Subcutaneous abdominal adipose tissue (tissue), 5 donors: ENCODE results near the gene CCDC92B.
A peak's percentile ranks its signal among the peaks of the same experiment; 100 is the strongest.

ENCODE experiments used
- H3K27ac ChIP-seq: one replicate; pipeline ENCODE4 v1.7.0; 2013; ENCODE audit warnings: low read depth, mild to moderate bottlenecking, inconsistent platforms, low read length, moderate library complexity
- H3K27me3 ChIP-seq, 5 donors: one replicate each; pipeline ENCODE4 v1.7.0; 2013; ENCODE audit warnings: low read length in 5 of 5, inconsistent platforms in 1 of 5; ENCODE audit not compliant: control insufficient read depth in 5 of 5, insufficient read depth in 4 of 5
- H3K36me3 ChIP-seq, 5 donors: one replicate each; pipeline ENCODE4 v1.7.0; 2013; ENCODE audit warnings: low read length in 5 of 5; ENCODE audit not compliant: control insufficient read depth in 5 of 5, insufficient read depth in 5 of 5
- H3K4me1 ChIP-seq, 5 donors: one replicate each; pipeline ENCODE4 v1.7.0; 2013; ENCODE audit warnings: low read length in 5 of 5, mild to moderate bottlenecking in 3 of 5, moderate library complexity in 1 of 5; ENCODE audit not compliant: control insufficient read depth in 5 of 5, insufficient read depth in 5 of 5
- H3K4me3 ChIP-seq, 5 donors: one replicate each; pipeline ENCODE4 v1.7.0; 2013; ENCODE audit warnings: low read length in 5 of 5, low read depth in 1 of 5
- H3K9ac ChIP-seq, 5 donors: one replicate each; pipeline ENCODE4 v1.7.0; 2013; ENCODE audit warnings: low read length in 5 of 5, mild to moderate bottlenecking in 4 of 5, moderate library complexity in 3 of 5
- H3K9me3 ChIP-seq, 5 donors: one replicate each; pipeline ENCODE4 v1.7.0; 2013; ENCODE audit warnings: low read length in 5 of 5; ENCODE audit not compliant: control insufficient read depth in 5 of 5
- donor health status: healthy.
- donor health status: healthy.
- donor health status: healthy.
- donor health status: healthy.
- donor health status: healthy.

CCDC92B gene

GRCh38 chr17:2780256-2780655, 30.8 kb upstream of the CCDC92B start:
- Histone ChIP-seq H3K9ac (no peak overlapping the region), H3K36me3 (no peaks in the 10 kb centered on the region), H3K9me3 (peaks cover 0 to 5% (median 3%) of the 10 kb centered on the region in 5 donors), H3K27ac (no peak overlapping the region), H3K4me3 (no peak overlapping the region), H3K27me3 (peaks cover 24 to 33% (median 28%) of the 10 kb centered on the region in 5 donors), H3K4me1 (peaks cover 0 to 4% (median 3%) of the 10 kb centered on the region in 5 donors)

- H3K9me3 ChIP-seq: peaks cover 0 to 5% (median 3%) of the 10 kb centered on the region in 5 donors
- peaks cover 25 to 36% (median 31%) of the 10 kb centered on the region in 5 donors for H3K27me3 ChIP-seq
- H3K27ac ChIP-seq: no peak overlapping the region
- H3K9ac ChIP-seq: no peak overlapping the region
- no peak overlapping the region for H3K4me3 ChIP-seq
- H3K36me3 ChIP-seq: no peaks in the 10 kb centered on the region
- H3K4me1 ChIP-seq: peaks cover 0 to 4% (median 3%) of the 10 kb centered on the region in 5 donors
These were observed 30.1 kb upstream of the CCDC92B start for GRCh38 chr17:2779545-2779944.

- H3K9me3 ChIP-seq: peaks cover 0 to under 1% (median under 1%) of the 10 kb centered on the region in 5 donors
- H3K4me3 ChIP-seq: no peak overlapping the region
- no peaks in the 10 kb centered on the region for H3K36me3 ChIP-seq
- H3K27ac ChIP-seq: no peak overlapping the region
- H3K9ac ChIP-seq: no peak overlapping the region
- H3K4me1 ChIP-seq: peaks cover 0 to 4% (median 3%) of the 10 kb centered on the region in 5 donors
- peaks cover 28 to 41% (median 36%) of the 10 kb centered on the region in 5 donors for H3K27me3 ChIP-seq
These were observed 29.0 kb upstream of the CCDC92B start for GRCh38 chr17:2778489-2778888.

- Histone ChIP-seq H3K27me3 (peaks cover 28 to 47% (median 36%) of the 10 kb centered on the region in 5 donors), H3K4me3 (no peak overlapping the region)
These were observed 27.9 kb upstream of the CCDC92B start for GRCh38 chr17:2777242-2777867.

GRCh38 chr17:2776589-2777241, 27.3 kb upstream of the CCDC92B start:
- peaks cover 28 to 49% (median 31%) of the 10 kb centered on the region in 5 donors for H3K27me3 ChIP-seq
- H3K4me3 ChIP-seq: peak overlapping the region in 1 of 5 donors; percentile 34
- no peak overlapping the region for H3K27ac ChIP-seq
- H3K4me1 ChIP-seq: peaks cover 0 to 4% (median 3%) of the 10 kb centered on the region in 5 donors
- no peak overlapping the region for H3K9ac ChIP-seq
- H3K36me3 ChIP-seq: no peaks in the 10 kb centered on the region
- H3K9me3 ChIP-seq: no peaks in the 10 kb centered on the region

More at GRCh38 chr17:2777242-2777867, 27.9 kb upstream of the CCDC92B start:
- Histone ChIP-seq H3K9ac (no peak overlapping the region), H3K4me1 (peaks cover 0 to 4% (median 3%) of the 10 kb centered on the region in 5 donors), H3K9me3 (no peaks in the 10 kb centered on the region), H3K27ac (no peak overlapping the region), H3K36me3 (no peaks in the 10 kb centered on the region)

GRCh38 chr17:2775206-2775605, 25.8 kb upstream of the CCDC92B start:
- H3K4me3 ChIP-seq: no peak overlapping the region
- H3K4me1 ChIP-seq: peaks cover 0 to 4% (median 3%) of the 10 kb centered on the region in 5 donors
- no peak overlapping the region for H3K27ac ChIP-seq
- no peaks in the 10 kb centered on the region for H3K36me3 ChIP-seq
- H3K9me3 ChIP-seq: no peaks in the 10 kb centered on the region
- no peak overlapping the region for H3K9ac ChIP-seq
- H3K27me3 ChIP-seq: peaks cover 22 to 49% (median 31%) of the 10 kb centered on the region in 5 donors

GRCh38 chr17:2770129-2770528, 20.7 kb upstream of the CCDC92B start:
- Histone ChIP-seq H3K27me3 (peaks cover 4 to 26% (median 12%) of the 10 kb centered on the region in 5 donors), H3K4me3 (no peak overlapping the region), H3K9ac (no peak overlapping the region), H3K4me1 (no peaks in the 10 kb centered on the region), H3K36me3 (no peaks in the 10 kb centered on the region), H3K9me3 (no peaks in the 10 kb centered on the region), H3K27ac (no peak overlapping the region)

- no peaks in the 10 kb centered on the region for H3K9me3 ChIP-seq
- H3K36me3 ChIP-seq: no peaks in the 10 kb centered on the region
- peaks cover 15 to 27% (median 26%) of the 10 kb centered on the region in 5 donors for H3K27me3 ChIP-seq
- H3K9ac ChIP-seq: no peak overlapping the region
- peaks cover 0 to 10% (median 9%) of the 10 kb centered on the region in 5 donors for H3K4me1 ChIP-seq
- no peak overlapping the region for H3K4me3 ChIP-seq
- H3K27ac ChIP-seq: no peak overlapping the region
These were observed 9.4 kb upstream of the CCDC92B start for GRCh38 chr17:2758870-2759269.

- peaks cover 15 to 27% (median 24%) of the 10 kb centered on the region in 5 donors for H3K27me3 ChIP-seq
- H3K9me3 ChIP-seq: no peaks in the 10 kb centered on the region
- peaks cover 0 to 10% (median 9%) of the 10 kb centered on the region in 5 donors for H3K4me1 ChIP-seq
- no peak overlapping the region for H3K27ac ChIP-seq
- no peak overlapping the region for H3K9ac ChIP-seq
- H3K4me3 ChIP-seq: no peak overlapping the region
- H3K36me3 ChIP-seq: no peaks in the 10 kb centered on the region
These were observed 6.7 kb upstream of the CCDC92B start for GRCh38 chr17:2755891-2756724.
